A549 treated with Mapracorat at 1 μM for 4 hours (cell line): ENCODE results near the gene CD164L2. TPM values are rescaled to one million over a fixed set of nuclear protein-coding genes. Genes with fewer than 3 reads are reported as not detected.

Experiments
- total RNA-seq: library from RNA; stranded (reverse); fragments of 200-300 nt; extraction: Qiagen RNA extraction; gene quantifications from 5 replicates; pipeline ENCODE4 v1.2.3, GENCODE V29; 2022

CD164L2 gene
- not detected in 5 replicates for total RNA-seq

GRCh38 chr1:27383039-27383605 is at the start of gene CD164L2:
TSS of gene CD164L2 (minus strand) at chr1:27383333. CDS start at chr1:27383239, 94 bp downstream.

GRCh38 chr1:27392096-27392777 is 9.1 kb upstream of the CD164L2 start, which contains the start of gene GPR3:
TSS of gene GPR3 (plus strand) at chr1:27392622. CDS start at chr1:27393799, 1,177 bp downstream.

DNA sequence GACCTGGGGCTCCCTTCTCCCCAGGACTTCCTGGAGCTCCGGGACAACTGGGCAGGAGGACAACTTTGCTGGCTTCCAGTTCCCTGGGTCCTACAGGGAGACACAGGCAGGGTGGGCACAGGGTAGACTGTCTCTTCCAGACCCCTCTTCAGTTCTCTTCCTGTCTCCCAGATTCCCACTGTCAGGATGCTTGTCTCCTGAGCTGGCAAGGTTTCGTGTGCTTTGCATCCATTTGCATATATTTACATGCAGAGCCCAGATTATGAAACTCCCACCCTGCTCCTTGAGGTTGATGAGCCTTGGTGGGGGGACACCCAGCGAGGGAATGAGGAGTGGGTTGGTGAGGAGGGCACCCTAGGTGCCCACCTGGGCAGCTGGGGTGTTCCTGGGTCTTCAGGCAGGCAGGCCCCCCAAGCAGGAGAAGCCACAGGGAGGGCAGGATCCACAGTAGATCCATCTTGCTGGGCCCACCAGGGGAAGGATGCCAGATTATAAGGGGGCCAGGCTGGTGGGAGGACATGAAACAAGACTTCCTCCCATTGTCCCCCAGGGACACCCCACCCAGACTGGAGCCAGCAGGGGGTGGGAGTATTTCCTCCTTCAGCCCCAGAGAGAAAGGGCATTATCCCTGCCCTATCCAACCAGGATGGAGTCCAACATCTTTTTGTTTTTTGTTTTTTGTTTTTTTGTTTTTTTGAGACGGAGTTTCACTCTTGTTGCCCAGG is 8.6 kb downstream of the CD164L2 start, which contains the start of gene FCN3:
FCN3 (minus strand) TSS at position 463 of the 725 bp plus-strand sequence; CDS start at position 457, 6 bp downstream.

DNA sequence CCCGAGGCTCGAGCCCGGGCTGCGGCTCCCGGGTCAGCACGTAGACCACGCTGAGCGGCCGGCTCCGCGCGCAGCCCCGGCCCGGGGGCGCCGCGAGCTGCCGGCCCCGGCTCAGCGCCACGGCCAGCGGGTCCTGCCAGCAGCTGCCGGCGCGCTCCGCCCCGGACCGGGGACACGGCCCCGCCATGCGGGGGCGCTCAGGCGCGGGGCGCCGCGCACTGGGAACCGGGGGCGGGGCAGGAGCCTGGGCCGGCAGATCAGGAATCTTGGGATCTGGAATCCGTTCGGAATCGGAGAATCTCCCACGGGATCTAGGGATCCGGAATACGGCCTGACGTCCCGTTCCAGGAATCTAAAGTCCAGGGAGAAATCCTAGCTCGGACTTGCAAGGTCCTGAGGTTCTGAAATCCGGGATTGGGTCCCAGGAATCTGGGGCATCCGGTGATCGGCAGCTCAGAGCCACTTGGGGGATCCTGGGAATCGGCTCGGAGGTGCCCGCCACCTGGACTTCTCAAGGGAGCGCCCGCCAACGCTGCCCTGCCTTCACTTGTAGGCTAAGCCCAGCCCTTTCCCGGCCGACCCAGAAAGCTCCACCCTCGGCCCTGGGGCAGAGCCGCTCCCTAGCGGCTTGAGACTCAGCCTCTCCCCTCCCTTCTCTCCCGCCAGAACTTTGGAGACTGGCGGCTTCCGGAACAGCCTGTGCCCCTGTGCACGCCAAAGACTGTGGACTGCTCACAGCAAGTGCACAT is 16.5 kb downstream of the CD164L2 start, which contains the start of gene MAP3K6:
MAP3K6 (minus strand) TSS at position 551 of the 749 bp plus-strand sequence; CDS start at position 187, 364 bp downstream.

DNA sequence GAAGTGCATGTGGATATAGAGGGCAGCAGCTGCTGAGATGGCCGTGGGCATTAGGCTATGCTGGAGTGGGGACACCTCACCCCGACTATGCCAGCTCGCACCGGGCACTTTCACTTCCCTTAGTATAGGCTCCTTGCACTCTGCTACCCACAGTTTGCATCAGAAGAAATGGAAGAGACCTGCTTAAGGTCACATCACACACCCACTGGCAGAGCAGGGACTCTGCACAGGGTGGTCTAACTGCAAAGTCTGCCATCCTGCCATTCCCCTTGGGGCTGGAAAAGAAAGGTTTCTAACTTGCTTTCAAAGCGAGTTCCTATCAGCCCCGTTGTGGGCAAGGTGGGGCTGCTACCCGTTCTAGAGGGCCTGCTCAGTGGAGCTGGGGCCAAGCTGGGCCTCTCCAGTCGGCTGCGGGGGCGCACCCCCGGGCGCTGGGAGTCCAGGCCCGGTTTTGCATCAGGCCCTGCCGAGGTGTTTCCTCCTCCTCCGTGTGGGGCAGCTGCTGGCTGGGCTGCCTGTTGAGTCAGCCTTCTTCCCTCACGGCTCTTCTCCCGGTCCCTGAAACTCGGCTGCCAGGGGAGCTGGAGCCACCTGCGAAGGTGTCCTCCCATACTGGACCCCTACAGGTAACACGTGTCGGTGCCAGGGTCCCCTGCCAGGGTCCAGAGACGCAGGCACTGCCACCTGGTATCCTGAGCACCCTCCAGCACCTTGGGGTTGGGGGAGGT is 41.4 kb downstream of the CD164L2 start, which contains the start of gene SYTL1:
SYTL1 (plus strand) TSS at position 498 of the 728 bp plus-strand sequence. CDS start 3,313 bp downstream, outside the sequence.

Other genes with a start within 250 kb of the CD164L2 start
- 14.4 to 16.7 TPM (median 15.4 TPM) in 5 replicates for gene SLC9A1, start 228.2 kb downstream of the CD164L2 start, total RNA-seq
- 4.7 to 8.1 TPM (median 7.1 TPM) in 5 replicates for gene WDTC1, start 148.7 kb downstream of the CD164L2 start, total RNA-seq
- gene TMEM222, start 61.2 kb downstream of the CD164L2 start, total RNA-seq, result 44.9 to 52.2 TPM (median 47.6 TPM) in 5 replicates
- gene SYTL1, start 41.3 kb downstream of the CD164L2 start, total RNA-seq, result 0.39 to 1.1 TPM (median 0.60 TPM) in 5 replicates
- 10.5 to 20.3 TPM (median 16.3 TPM) in 5 replicates for gene MAP3K6, start 16.4 kb downstream of the CD164L2 start, total RNA-seq
- not detected in 5 replicates for gene FCN3, start 8.5 kb downstream of the CD164L2 start, total RNA-seq
- 1.3 to 1.8 TPM (median 1.7 TPM) in 5 replicates for gene GPR3, start 9.3 kb upstream of the CD164L2 start, total RNA-seq
- 45.0 to 58.6 TPM (median 53.3 TPM) in 5 replicates for gene WASF2, start 106.8 kb upstream of the CD164L2 start, total RNA-seq
- 12.3 to 22.9 TPM (median 21.1 TPM) in 5 replicates for gene AHDC1, start 220.8 kb upstream of the CD164L2 start, total RNA-seq